ENCODE data around the gene SPATA9. TPM values are rescaled to one million over a fixed set of nuclear protein-coding genes. Genes with fewer than 3 reads are reported as not detected.

Gene SPATA9
- total and polyA plus RNA-seq, 9 of the 15 experiments (the other 6 are each of a cell fraction or from before 2014, with no cell fraction given): 0.16 to 5.5 (median 0.39) TPM; not detected in 3

DNA sequence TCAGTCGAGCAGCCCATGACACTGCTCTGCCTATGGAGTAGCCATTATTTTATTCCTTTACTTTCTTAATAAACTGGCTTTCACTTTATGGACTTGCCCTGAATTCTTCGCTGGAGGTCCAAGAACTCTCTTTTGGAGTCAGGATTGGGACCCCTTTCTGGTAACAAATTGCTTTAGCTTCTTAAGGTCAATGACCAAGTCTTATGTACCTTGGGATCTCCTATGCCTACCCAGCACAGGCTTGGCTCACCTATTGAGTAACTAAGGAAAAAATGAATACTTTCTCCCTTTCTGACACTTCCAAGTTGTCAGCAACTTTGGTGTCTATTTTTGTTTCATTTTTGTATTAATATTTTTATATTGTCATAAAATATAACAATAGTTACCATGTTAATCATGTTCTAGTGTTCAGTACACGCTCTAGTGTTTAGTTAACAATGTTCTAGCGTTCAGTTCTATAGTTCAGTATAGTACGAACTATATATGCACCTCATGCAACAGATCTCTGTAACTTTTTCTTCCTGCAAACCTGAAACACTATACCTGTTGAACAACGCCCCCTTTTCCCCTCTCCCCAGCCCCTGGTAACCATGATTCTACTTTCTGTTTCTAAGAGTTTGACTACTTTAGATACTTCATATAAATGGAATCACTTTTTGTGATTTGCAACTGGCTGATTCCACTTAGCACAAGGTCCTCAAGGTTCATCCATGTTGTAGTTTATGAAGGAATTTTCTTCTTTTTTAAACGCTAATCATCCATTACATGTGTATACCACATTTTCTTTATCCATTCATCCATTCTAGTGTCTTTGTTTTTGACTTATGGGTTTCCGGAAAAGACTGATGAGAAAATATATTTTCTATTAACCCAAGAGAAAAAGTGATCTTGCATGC lies 46.6 kb upstream of the SPATA9 start (continued):
- TF ChIP-seq HEY1 (CRISPR knock-in tag; IDR thresholded peaks at IDR 0.05; ENCODE audit: borderline replicate concordance) (no peak), PHF21A (IDR thresholded peaks at IDR 0.05; ENCODE audit: borderline replicate concordance, low read depth) (no peak), JUND (IDR thresholded peaks at IDR 0.05; ENCODE audit: borderline replicate concordance, low read depth, low read length) (no peak; the same call in 1 of the 2 replicates), JUND (tag; IDR thresholded peaks at IDR 0.05; ENCODE audit: borderline replicate concordance, low read depth, low read length) (no peak), ZFX (CRISPR knock-in tag; IDR thresholded peaks at IDR 0.05) (no peak), CAMTA2 (CRISPR knock-in tag; conservative IDR thresholded peaks at IDR 0.05) (no peak), MYBL2 (IDR thresholded peaks at IDR 0.05; ENCODE audit: low read depth) (no peak), MYBL2 (CRISPR knock-in tag; IDR thresholded peaks at IDR 0.05; ENCODE audit: borderline replicate concordance) (no peak), POLR3G (IDR thresholded peaks at IDR 0.05; ENCODE audit: extremely low read depth, insufficient read length, insufficient replicate concordance) (no peak), TAF7 (tag; IDR thresholded peaks at IDR 0.05) (peak; percentile 50), ATF7 (IDR thresholded peaks at IDR 0.05) (no peak; the same call in 1 of the 2 replicates), ZNF830 (CRISPR knock-in tag; IDR thresholded peaks at IDR 0.05) (peak; percentile 87), CCAR2 (IDR thresholded peaks at IDR 0.05; ENCODE audit: low read depth, low read length) (no peak), TAF15 (IDR thresholded peaks at IDR 0.05; ENCODE audit: low read depth, low read length) (no peak), U2AF1 (optimal IDR thresholded peaks at IDR 0.05; ENCODE audit: low read depth, low read length) (no peak), KLF16 (IDR thresholded peaks at IDR 0.05) (no peak), ARID3B (CRISPR knock-in tag; IDR thresholded peaks at IDR 0.05; ENCODE audit: borderline replicate concordance) (no peak), TCF7 (IDR thresholded peaks at IDR 0.05; ENCODE audit: borderline replicate concordance) (no peak)
- TF ChIP-seq, protein P1, sequence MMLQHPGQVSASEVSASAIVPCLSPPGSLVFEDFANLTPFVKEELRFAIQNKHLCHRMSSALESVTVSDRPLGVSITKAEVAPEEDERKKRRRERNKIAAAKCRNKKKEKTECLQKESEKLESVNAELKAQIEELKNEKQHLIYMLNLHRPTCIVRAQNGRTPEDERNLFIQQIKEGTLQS (IDR thresholded peaks at IDR 0.05): no peak
- TF ChIP-seq, protein P1 (CRISPR knock-in tag; conservative IDR thresholded peaks at IDR 0.05): no peak
- TF ChIP-seq, protein P2, sequence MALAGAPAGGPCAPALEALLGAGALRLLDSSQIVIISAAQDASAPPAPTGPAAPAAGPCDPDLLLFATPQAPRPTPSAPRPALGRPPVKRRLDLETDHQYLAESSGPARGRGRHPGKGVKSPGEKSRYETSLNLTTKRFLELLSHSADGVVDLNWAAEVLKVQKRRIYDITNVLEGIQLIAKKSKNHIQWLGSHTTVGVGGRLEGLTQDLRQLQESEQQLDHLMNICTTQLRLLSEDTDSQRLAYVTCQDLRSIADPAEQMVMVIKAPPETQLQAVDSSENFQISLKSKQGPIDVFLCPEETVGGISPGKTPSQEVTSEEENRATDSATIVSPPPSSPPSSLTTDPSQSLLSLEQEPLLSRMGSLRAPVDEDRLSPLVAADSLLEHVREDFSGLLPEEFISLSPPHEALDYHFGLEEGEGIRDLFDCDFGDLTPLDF (CRISPR knock-in tag; IDR thresholded peaks at IDR 0.05): no peak
- TF ChIP-seq, protein P3, sequence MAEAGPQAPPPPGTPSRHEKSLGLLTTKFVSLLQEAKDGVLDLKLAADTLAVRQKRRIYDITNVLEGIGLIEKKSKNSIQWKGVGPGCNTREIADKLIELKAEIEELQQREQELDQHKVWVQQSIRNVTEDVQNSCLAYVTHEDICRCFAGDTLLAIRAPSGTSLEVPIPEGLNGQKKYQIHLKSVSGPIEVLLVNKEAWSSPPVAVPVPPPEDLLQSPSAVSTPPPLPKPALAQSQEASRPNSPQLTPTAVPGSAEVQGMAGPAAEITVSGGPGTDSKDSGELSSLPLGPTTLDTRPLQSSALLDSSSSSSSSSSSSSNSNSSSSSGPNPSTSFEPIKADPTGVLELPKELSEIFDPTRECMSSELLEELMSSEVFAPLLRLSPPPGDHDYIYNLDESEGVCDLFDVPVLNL (CRISPR knock-in tag; IDR thresholded peaks at IDR 0.05; ENCODE audit: low read depth): no peak
- TF ChIP-seq, protein P4, sequence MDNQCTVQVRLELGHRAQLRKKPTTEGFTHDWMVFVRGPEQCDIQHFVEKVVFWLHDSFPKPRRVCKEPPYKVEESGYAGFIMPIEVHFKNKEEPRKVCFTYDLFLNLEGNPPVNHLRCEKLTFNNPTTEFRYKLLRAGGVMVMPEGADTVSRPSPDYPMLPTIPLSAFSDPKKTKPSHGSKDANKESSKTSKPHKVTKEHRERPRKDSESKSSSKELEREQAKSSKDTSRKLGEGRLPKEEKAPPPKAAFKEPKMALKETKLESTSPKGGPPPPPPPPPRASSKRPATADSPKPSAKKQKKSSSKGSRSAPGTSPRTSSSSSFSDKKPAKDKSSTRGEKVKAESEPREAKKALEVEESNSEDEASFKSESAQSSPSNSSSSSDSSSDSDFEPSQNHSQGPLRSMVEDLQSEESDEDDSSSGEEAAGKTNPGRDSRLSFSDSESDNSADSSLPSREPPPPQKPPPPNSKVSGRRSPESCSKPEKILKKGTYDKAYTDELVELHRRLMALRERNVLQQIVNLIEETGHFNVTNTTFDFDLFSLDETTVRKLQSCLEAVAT (IDR thresholded peaks at IDR 0.05): peak; percentile 99 to 100
